ENCODE data around the gene TMEM145.

DNA sequence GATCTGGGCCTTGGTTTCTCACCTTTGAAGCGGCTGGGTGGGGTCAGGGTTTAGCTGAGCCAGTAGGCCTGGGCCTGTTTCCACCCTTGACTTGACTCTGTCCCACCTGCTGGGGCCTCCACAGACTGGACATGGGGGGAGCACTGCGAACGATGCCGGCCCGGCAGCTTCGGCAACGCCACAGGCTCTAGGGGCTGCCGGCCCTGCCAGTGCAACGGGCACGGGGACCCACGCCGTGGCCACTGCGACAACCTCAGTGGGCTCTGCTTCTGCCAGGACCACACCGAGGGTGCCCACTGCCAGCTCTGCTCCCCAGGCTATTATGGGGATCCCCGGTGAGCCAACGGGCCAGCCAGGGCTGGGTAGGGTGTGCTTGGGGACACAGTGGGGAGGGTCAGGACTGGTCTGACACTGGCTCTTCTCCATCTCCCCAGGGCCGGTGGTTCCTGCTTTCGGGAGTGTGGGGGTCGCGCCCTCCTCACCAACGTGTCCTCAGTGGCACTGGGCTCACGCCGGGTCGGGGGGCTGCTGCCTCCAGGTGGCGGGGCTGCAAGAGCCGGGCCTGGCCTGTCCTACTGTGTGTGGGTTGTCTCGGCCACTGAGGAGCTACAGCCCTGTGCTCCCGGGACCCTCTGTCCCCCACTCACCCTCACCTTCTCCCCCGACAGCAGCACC, 40.4 kb downstream of the TMEM145 start:
- no peak for TF ChIP-seq POLR2A (IDR thresholded peaks at IDR 0.05; ENCODE audit: low read length)
- TF ChIP-seq GATA1 (IDR thresholded peaks at IDR 0.05; ENCODE audit: low read depth, low read length), result no peak

Measured in erythroblast (primary cell).